CD4-positive, alpha-beta T cell (primary cell): ENCODE measurements around the gene OMA1. TPM values are rescaled to one million over a fixed set of nuclear protein-coding genes. Genes with fewer than 3 reads are reported as not detected.

ENCODE experiments used
- ATAC-seq: fragments of 200-7000 bp; cut with Tn5 transposase; one replicate; pipeline ENCODE4 v1.10.0; 2022; ENCODE audit warnings: mild to moderate bottlenecking; ENCODE audit not compliant: poor library complexity
- CTCF ChIA-PET: fragments of 350-600 bp; sonication (Branson Sonifier 250); formaldehyde crosslinking; loops from one replicate; lab custom pipeline; 2021; ENCODE audit warnings: antibody characterized with exemption, inconsistent platforms; lab: Charles Lee
- POLR2A ChIA-PET: fragments of 350-600 bp; sonication (Branson Sonifier 250); formaldehyde crosslinking; loops from one replicate; lab custom pipeline; 2021; ENCODE audit warnings: antibody characterized with exemption, inconsistent platforms; lab: Charles Lee
- DNase-seq, 14 experiments: peaks; one replicate each; pipeline ENCODE4 v3.0.0-alpha.2; 2013 to 2020; ENCODE audit warnings: mixed read lengths in 2 of 14
- H3K27ac ChIP-seq, 2 donors: one replicate each; pipeline versions ENCODE4 v1.5.1 to v1.7.0; 2013; ENCODE audit warnings: low read length in 2 of 2, low read depth in 1 of 2, mild to moderate bottlenecking in 1 of 2
- H3K27me3 ChIP-seq, 2 experiments: 1 replicate in 1 of 2; 2 replicates in 1 of 2; pipeline versions ENCODE4 v1.6.1 to v1.7.0; 2013; ENCODE audit warnings: low read length in 2 of 2, control low read depth in 1 of 2, mild to moderate bottlenecking in 1 of 2, moderate library complexity in 1 of 2; ENCODE audit not compliant: insufficient read depth in 2 of 2, control insufficient read depth in 1 of 2
- H3K36me3 ChIP-seq: one replicate; pipeline ENCODE4 v1.6.1; 2013; ENCODE audit warnings: low read length, control low read depth; ENCODE audit not compliant: insufficient read depth
- H3K4me1 ChIP-seq: one replicate; pipeline ENCODE4 v1.6.1; 2013; ENCODE audit warnings: low read length, control low read depth; ENCODE audit not compliant: insufficient read depth
- H3K4me3 ChIP-seq: one replicate; pipeline ENCODE4 v1.5.1; 2013; ENCODE audit warnings: mild to moderate bottlenecking, low read length, moderate library complexity
- H3K9me3 ChIP-seq, 2 experiments: 1 replicate in 1 of 2; 2 replicates in 1 of 2; pipeline versions ENCODE4 v1.6.1 to v1.7.0; 2013; ENCODE audit warnings: low read length in 2 of 2, mild to moderate bottlenecking in 2 of 2, control low read depth in 1 of 2, moderate library complexity in 1 of 2; ENCODE audit not compliant: control insufficient read depth in 1 of 2, insufficient read depth in 1 of 2
- H3K27ac Mint-ChIP-seq: one replicate; pipeline ENCODE4 v1.8.0; 2020; ENCODE audit warnings: mixed read lengths
- H3K27me3 Mint-ChIP-seq: one replicate; pipeline ENCODE4 v1.8.0; 2021; ENCODE audit warnings: mixed read lengths
- H3K36me3 Mint-ChIP-seq: one replicate; pipeline ENCODE4 v1.8.0; 2021; ENCODE audit warnings: low read depth, mixed read lengths
- H3K4me1 Mint-ChIP-seq: one replicate; pipeline ENCODE4 v1.8.0; 2021; ENCODE audit warnings: low read depth, mixed read lengths
- H3K4me3 Mint-ChIP-seq: one replicate; pipeline ENCODE4 v1.8.0; 2020; ENCODE audit warnings: mild to moderate bottlenecking, mixed read lengths
- H3K9me3 Mint-ChIP-seq: one replicate; pipeline ENCODE4 v1.8.0; 2020; ENCODE audit warnings: mixed read lengths
- intact Hi-C, 2 experiments: fragments of 100-400 bp; cut with DNase I in 1 of 2; cut with micrococcal nuclease in 1 of 2; formaldehyde crosslinking; loops; one replicate each; pipeline versions ENCODE4 v1.15.1 to v1.9.0; 2023 to 2025; cut with DNase I, micrococcal nuclease
- polyA plus RNA-seq, 2 donors: library from polyadenylated mRNA; unstranded; fragments of 120-200 nt; gene quantifications; one replicate each; pipeline ENCODE4 v1.2.1, GENCODE V29; 2013
- total RNA-seq, 174 experiments: library from RNA in 2 of 174; stranded (reverse) in 2 of 174; gene quantifications; one replicate each; pipeline ENCODE4 v1.2.3 and lab custom pipeline; 2021 to 2026
- TF ChIP-seq, protein P1 (sequence below): fragments of 200-600 bp; IDR thresholded peaks from one replicate; pipeline ENCODE4 v1.8.0; 2022; ENCODE audit warnings: antibody characterized with exemption, mild to moderate bottlenecking

Gene OMA1
- total RNA-seq (10 to 100 TPM; 23.7 to 27.7 TPM), total RNA-seq (lab: John Stamatoyannopoulos, UW) (3.1 to 81.8 (median 34.2) reads per million in 172 experiments)
- polyA plus RNA-seq (2013, experiment 1 of 2): 26.5 TPM
- 31.0 TPM for polyA plus RNA-seq (2013, experiment 2 of 2)

DNA sequence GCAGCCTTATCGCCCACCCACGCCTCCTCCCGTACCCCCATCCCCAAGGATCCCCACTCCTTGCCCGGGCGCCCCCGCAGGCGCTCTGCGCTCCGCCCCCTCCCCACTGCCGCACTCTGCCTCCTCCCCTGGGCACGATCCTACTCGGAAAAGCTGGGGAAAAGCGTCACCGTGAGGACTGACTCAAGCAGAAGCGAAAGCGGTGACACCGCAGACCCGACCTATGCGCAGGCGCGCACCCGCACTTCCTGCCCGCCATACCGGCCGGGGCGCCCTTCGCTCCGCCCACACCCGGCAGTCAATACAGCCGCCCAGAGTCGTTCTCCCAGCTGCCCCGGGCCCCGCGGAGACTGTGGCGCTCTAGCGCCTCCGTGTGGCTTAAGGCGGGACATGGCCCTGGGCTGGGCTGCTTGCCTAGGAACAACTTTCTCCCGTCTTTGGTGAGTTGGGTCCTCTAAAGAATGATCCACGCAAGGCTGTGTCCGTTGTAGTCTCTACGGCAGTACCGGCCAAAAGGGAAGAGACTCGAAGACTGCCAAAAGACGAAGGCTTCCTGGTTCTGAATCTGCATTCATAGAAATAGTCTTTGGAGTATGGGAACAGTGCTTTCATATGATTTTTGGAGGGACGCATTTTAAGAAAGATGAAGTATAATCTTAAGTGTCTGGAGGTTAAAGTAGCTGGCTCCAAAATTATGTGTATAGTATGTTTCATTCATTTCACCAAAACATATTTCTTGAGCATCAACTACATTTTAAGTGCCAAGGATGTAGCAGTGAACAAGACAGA is at the start of gene OMA1:
TSS of gene OMA1 (minus strand) at position 207 of the 789 bp plus-strand sequence. CDS start 7,432 bp downstream, outside the sequence.
- intact Hi-C loops: loop anchor here (1.0 to 10.0 kb wide), 8 partner anchors 30 to 1714 kb away; partner anchors contain the start of genes FGGY (in 1 of the 2), JUN (in 1 of the 2) and MYSM1 (in 1 of the 2)
- CTCF ChIA-PET: interaction anchor here (0.8 to 4.3 kb wide), 13 partner anchors 8 to 1715 kb away, joined by 3 to 84 read pairs (median 7); partner anchors contain the start of gene HOOK1
- POLR2A ChIA-PET: interaction anchor here (0.7 to 2.6 kb wide), 14 partner anchors 8 to 1268 kb away, joined by 3 to 29 read pairs (median 6); partner anchors contain the start of genes HOOK1, JUN and MYSM1

DNA sequence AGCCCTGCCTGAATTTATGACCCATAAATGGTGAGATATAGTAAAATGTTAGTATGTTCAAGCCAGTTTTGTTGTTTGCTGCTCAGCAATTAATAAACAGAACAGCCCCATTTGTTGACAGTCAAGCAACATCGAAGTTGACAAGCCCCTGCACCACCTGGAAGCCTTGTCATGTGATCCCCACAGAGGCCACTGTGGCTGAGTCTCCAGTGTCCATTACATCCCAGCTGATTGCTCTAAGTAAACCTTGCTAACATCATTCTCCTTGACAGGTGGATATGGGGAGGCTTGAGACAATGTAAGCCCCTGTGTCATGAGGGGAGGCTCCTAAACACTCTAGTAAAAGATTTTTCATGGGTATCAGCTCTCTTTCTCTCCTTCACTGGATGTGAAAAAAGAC is 48.0 kb upstream of the OMA1 start:
- H3K27me3 Mint-ChIP-seq: peaks cover 59% of the 10 kb centered on the region
- no peaks in the 10 kb centered on the region for H3K36me3 Mint-ChIP-seq
- ChIA-PET CTCF (no interaction called here), POLR2A (no interaction called here)
- TF ChIP-seq, protein P1, sequence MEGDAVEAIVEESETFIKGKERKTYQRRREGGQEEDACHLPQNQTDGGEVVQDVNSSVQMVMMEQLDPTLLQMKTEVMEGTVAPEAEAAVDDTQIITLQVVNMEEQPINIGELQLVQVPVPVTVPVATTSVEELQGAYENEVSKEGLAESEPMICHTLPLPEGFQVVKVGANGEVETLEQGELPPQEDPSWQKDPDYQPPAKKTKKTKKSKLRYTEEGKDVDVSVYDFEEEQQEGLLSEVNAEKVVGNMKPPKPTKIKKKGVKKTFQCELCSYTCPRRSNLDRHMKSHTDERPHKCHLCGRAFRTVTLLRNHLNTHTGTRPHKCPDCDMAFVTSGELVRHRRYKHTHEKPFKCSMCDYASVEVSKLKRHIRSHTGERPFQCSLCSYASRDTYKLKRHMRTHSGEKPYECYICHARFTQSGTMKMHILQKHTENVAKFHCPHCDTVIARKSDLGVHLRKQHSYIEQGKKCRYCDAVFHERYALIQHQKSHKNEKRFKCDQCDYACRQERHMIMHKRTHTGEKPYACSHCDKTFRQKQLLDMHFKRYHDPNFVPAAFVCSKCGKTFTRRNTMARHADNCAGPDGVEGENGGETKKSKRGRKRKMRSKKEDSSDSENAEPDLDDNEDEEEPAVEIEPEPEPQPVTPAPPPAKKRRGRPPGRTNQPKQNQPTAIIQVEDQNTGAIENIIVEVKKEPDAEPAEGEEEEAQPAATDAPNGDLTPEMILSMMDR: no peak
- no peak for DNase-seq
- H3K4me1 Mint-ChIP-seq: no peaks in the 10 kb centered on the region
- no peak for ATAC-seq
- Histone ChIP-seq H3K4me1 (no peaks in the 10 kb centered on the region), H3K4me3 (no peak overlapping the region), H3K9me3 (no peaks in the 10 kb centered on the region), H3K27ac (no peak overlapping the region), H3K27me3 (peaks cover 0 to 19% of the 10 kb centered on the region in 2 experiments), H3K36me3 (no peaks in the 10 kb centered on the region)
- no peak overlapping the region for H3K4me3 Mint-ChIP-seq
- intact Hi-C loops: no loop called here
- H3K9me3 Mint-ChIP-seq: no peaks in the 10 kb centered on the region
- no peak overlapping the region for H3K27ac Mint-ChIP-seq

More for the DNA sequence above, at the start of gene OMA1:
- Mint-ChIP-seq H3K4me3 (peak within 1 kb of the TSS; percentile 97), H3K36me3 (peaks cover 15% of the 10 kb centered on the region), H3K4me1 (peaks cover 35% of the 10 kb centered on the region), H3K27ac (peak within 1 kb of the TSS; percentile 97), H3K9me3 (no peaks in the 10 kb centered on the region), H3K27me3 (peaks cover 6% of the 10 kb centered on the region)
- DNase-seq (peak; percentile 93 to 99 (median 98)), ATAC-seq (peak; percentile 89)
- Histone ChIP-seq H3K9me3 (no peaks in the 10 kb centered on the region), H3K4me1 (peaks cover 15% of the 10 kb centered on the region), H3K27ac (peak within 1 kb of the TSS; percentile 96 to 97), H3K36me3 (no peaks in the 10 kb centered on the region), H3K27me3 (peaks cover 0 to under 1% of the 10 kb centered on the region in 2 experiments), H3K4me3 (peak within 1 kb of the TSS; percentile 82)
- TF ChIP-seq, protein P1: peak; percentile 93

DNA sequence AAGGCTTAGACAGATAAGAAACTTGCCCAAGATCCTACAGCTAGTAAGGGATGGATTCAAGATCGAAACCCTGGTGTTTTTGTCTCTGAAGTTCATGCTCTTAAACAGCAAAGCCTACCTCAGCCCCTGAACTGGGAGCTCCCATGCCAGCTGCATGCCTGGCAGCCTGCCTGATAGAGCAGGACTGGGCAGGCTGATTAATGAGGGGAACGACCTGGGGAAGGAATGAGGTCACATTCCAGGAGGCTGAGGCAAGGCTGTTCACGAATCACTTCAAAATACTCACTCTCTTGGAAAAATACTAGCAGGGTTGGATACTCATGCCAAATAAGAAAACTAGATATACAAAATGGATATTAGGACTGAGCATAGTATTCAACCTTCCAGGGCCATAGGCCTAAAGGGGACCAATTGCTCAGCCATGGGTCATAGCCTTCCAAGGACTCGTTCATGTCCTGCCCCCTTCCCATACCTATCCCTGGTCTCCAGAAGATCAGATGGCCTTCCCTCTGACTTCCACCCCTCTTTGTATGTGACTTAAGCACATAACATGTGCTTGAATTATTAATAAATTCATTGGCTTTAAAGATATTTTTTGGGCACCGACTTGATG is 46.1 kb upstream of the OMA1 start:
- Histone ChIP-seq H3K27ac (no peak overlapping the region), H3K4me1 (no peaks in the 10 kb centered on the region), H3K27me3 (peaks cover 0 to 10% of the 10 kb centered on the region in 2 experiments), H3K9me3 (no peaks in the 10 kb centered on the region), H3K36me3 (no peaks in the 10 kb centered on the region), H3K4me3 (no peak overlapping the region)
- intact Hi-C loops: no loop called here
- Mint-ChIP-seq H3K4me1 (no peaks in the 10 kb centered on the region), H3K27me3 (peaks cover 52% of the 10 kb centered on the region), H3K36me3 (no peaks in the 10 kb centered on the region), H3K4me3 (no peak overlapping the region), H3K9me3 (no peaks in the 10 kb centered on the region), H3K27ac (no peak overlapping the region)
- no peak for ATAC-seq
- ChIA-PET POLR2A (no interaction called here), CTCF (no interaction called here)
- DNase-seq: no peak
- TF ChIP-seq, protein P1: no peak
